ENCODE data around the gene TXNDC15.
"Not testable (repeated sequence)": the region's sequence is repeated elsewhere in the genome, so short reads cannot be mapped to it uniquely, and the experiment has no call there.

Gene TXNDC15

DNA sequence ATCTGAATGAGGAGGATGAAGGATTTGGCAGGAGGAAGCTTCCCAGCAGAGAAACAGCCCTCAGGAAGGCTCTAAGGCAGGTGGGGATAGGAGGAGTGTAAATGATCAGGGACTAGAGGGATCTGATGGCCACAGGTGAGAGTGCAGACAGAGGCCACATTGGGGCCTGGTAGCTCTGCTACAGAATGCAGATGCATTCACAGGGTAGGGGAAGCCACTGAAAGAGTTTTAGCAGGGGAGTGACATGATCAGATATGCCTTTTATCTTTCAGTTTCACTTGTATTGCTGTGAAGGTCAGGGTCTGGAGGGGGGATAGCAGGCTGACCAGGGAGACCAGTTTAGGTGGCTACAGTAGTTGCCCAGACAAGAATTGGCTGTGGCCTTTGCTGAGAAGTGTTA, 3.0 kb downstream of the TXNDC15 start:
- DNase-seq: no peak

DNA sequence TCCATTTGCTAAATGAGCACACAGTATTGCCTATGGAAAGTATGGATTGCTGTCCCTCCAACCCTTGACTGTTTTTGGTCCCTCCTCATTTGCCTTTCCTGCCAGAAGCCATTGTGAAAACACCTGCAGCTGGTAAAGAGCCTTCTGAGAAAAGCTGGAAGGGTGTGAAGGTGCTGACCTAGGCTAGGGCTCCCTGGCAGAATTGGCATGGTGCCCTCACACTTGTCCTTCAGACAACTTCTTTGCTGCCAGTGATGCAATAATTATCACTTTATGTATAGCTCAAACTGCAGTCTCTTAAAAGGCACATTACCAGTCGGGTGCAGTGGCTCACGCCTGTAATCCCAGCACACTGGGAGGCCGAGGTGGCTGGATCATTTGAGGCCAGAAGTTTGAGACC, 4.2 kb downstream of the TXNDC15 start:
- no peak for DNase-seq

DNA sequence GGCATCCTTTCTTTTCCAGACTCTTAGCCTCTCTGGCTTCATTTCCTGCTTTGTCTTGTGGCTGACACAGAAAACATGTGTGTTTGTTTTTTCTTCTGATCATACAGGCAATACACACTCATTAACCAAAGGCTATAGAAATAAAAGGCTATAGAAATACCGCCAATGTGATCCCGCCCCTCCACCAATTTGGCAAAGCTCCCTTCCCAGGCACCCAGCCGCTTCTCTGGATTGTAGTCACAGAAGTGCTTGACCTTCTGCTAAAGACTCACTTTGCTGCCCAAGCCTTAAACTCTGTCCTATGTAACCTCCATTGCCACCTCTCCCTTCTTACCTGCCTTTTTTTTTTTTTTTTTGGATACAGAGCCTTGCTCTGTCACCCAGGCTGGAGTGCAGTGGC, 5.3 kb downstream of the TXNDC15 start:
- no peak for DNase-seq

DNA sequence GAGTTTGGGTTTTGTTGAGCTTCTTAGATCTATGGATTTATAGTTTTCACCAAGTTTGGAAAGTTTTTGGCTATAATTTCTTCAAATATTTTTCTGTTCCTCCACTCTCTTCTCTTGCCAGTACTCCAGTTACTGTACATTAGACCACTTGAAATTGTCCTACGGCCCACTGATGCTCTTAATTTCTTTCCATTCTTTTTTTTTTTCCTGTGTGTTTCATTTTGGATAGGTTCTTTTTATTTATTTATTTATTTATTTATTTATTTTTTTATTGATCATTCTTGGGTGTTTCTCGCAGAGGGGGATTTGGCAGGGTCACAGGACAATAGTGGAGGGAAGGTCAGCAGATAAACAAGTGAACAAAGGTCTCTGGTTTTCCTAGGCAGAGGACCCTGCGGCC, 6.8 kb downstream of the TXNDC15 start:
- not testable (repeated sequence) for DNase-seq

DNA sequence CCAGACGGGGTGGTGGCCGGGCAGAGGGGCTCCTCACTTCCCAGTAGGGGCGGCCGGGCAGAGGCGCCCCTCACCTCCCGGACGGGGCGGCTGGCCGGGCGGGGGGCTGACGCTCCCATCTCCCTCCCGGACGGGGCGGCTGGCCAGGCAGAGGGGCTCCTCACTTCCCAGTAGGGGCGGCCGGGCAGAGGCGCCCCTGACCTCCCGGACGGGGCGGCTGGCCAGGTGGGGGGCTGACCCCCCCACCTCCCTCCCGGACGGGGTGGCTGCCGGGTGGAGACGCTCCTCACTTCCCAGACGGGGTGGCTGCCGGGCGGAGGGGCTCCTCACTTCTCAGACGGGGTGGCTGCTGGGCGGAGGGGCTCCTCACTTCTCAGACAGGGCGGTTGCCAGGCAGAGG, 7.5 kb downstream of the TXNDC15 start:
- not testable (repeated sequence) for DNase-seq

DNA sequence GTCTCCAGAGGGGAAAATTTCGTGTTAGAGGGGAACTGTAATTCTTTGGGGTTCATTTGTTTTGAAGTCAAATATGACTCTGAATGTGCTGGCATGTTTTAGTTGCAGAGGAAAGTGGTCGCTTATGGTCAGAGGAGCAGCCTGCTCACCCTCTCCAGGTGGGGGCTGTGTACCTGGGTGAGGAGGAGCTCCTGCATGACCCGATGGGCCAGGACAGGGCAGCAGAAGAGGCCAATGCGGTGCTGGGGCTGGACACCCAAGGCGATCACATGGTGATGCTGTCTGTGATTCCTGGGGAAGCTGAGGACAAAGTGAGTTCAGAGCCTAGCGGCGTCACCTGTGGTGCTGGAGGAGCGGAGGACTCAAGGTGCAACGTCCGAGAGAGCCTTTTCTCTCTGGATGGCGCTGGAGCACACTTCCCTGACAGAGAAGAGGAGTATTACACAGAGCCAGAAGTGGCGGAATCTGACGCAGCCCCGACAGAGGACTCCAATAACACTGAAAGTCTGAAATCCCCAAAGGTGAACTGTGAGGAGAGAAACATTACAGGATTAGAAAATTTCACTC, 13.5 kb downstream of the TXNDC15 start:
- DNase-seq: no peak

DNA sequence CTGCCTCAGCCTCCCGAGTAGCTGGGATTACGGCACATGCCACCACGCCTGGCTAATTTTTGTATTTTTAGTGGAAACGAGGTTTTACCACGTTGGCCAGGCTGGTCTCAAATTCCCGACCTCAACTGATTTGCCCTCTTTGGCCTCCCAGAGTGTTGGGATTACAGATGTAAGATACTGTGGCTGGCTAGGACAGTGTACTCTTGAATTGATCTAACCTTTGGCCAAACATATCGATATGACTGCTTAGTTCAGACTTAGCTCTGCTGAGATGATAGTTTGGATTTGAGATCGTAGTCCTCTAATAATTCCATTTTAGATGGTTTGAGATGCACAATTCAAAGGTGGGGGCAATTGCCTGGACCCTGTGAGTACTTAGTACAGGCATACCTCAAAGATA, 15.2 kb downstream of the TXNDC15 start:
- no peak for DNase-seq

DNA sequence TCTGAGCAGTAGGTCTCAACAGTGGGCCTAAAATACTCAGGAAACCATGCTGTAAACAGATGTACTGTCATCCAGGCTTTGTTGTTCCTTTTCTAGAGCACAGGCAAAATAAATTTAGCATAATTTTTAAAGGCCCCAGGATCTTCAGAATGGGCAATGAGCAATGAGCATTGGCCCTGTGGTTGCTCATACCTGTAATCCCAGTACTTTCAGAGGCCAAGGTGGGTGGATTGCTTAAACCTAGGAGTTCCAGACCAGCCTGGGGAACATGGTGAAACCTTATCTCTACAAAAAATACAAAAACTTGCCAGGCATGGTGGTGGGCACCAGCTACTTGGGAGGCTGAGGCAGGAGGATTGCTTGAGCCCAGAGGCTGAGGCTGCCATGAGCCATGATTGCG, 17.3 kb downstream of the TXNDC15 start:
- no peak for DNase-seq

DNA sequence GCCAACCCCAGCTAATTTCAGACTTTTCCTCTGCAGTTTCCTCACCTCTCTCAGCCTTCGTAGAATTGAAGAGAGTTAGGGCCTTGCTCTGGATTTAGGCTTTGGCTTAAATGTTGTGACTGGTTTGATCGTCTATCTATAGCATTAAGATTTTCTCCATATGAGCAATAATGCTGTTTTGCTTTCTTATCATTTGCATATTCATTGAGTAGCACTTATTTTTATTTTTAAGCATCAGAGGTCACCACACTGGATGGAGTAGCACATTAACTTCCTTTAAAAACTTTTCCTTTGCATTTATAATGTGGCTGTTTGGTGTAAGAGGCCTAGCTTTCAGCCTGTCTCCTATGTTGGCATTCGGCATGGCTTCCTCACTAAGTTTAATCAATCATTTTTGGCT, 18.1 kb downstream of the TXNDC15 start:
- DNase-seq: no peak

DNA sequence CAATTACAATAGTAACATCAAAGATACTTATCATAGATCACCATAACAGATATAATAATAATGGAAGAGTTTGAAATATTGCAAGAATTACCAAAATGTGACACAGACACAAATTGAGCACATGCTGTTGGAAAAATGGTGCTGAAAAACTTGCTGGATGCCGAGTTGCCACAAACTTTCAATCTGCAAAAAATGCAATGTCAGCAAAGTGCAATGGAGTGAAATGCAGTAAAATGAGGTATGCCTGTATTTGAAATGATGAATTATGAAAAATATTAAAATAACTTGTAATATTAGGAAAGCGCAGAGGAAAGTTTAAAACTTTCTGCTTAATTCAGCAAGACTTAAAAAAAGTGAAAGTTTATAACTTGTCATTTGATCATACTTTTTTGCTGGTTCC, 18.8 kb downstream of the TXNDC15 start:
- no peak for DNase-seq

DNA sequence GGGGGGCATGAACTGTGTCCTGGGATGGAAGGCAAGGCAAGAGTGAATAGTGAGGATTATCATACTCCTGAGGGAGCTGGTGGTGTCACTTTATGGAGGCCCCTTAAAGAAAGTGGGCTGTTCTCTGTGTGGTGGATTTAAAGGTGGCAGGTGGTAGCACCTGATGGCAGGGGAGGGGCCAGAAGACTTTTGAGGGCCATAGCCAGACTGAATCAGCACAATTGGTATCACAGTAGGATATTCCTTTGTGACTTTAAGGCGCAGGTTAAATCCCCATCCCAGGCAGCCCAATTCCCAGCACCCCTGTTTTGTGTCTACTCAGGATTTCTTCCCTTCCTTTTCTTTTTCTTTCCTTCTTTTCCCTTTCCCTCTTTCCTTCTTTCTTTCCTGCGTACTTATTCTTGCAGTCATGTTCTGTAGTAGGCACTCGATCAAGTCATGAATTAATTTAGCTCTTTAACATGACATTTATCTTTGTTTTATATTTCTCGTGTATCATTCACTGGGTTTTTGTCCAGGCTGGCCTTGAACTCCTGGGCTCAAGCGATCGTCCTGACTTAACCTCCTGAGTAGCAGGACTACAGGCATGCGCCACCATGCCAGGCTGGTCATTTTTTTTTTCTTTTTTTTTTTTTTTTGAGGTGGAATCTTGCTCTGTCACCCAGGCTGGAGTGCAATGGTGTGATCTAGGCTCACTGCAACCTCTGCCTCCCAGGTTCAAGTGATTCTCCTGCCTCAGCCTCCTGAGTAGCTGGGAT, 19.8 kb downstream of the TXNDC15 start:
- DNase-seq: no peak

DNA sequence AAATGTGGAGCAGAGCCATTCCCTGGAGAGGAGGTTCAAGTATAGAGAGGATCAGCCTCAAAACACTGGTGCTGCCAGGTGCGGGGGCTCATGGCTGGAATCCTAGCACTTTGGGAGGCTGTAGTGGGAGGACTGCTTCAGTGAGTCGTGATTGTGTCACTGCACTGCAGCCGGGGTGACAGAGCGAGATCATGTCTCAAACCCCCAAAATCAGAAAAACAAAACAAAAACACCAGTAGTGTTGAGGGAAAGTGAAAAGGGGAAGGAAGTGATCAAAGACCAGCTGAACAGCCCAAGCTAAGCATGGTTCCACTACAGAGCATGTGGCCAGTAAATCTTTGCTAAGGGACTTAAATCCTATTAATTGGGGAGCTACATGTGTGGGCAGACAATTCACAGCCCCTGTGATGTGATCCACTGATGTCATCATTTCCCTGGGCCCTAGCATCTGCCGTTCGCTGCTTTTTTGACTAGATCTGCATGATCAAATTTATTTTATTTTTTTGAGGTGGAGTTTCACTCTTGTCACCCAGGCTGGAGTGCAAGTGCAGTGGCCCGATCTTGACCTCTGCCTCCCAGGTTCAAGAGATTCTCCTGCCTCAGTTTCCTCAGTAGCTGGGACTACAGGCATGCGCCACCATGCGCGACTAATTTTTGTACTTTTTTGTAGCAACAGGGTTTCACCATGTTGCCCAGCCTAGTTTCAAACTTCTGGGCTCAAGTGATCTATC, 28.1 kb downstream of the TXNDC15 start:
- DNase-seq: peak in 4 of 56 donors; percentile 6 to 13 (median 12)

DNA sequence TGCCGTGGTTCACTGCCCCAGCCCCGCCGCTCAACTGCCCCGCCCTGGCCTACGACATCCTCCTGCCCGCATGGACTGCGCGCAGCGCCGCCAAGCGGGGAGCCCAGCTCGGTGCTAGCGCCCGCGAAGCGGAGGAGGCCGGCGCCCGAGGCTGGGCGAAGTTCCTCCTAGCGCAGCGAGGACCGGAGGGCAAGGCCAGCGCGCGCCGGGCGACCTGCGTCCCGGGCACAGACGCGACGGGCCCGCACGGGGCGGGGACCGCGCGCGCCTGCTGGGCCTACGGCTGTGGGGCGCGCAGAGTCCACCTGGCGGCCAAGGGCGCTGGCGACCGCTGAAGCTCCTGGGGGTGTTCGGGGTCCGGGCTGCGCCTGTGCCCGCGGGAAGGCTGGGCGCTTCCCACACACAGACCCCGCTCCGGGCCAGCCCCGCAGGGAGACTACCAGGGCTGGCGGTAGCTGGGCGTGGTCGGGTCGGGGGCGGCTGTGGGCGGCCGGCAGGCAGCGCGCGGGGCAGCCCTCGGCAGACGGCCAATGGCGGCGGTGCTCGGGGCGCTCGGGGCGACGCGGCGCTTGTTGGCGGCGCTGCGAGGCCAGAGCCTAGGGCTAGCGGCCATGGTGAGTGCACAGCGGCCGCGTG, 30.6 kb downstream of the TXNDC15 start, which contains the start of gene PCBD2:
TSS of gene PCBD2 (plus strand) at position 522 of the 636 bp plus-strand sequence. CDS start at position 531, 9 bp downstream.
- DNase-seq: peak in 55 of 56 donors; percentile 22 to 92 (median 79)

DNA sequence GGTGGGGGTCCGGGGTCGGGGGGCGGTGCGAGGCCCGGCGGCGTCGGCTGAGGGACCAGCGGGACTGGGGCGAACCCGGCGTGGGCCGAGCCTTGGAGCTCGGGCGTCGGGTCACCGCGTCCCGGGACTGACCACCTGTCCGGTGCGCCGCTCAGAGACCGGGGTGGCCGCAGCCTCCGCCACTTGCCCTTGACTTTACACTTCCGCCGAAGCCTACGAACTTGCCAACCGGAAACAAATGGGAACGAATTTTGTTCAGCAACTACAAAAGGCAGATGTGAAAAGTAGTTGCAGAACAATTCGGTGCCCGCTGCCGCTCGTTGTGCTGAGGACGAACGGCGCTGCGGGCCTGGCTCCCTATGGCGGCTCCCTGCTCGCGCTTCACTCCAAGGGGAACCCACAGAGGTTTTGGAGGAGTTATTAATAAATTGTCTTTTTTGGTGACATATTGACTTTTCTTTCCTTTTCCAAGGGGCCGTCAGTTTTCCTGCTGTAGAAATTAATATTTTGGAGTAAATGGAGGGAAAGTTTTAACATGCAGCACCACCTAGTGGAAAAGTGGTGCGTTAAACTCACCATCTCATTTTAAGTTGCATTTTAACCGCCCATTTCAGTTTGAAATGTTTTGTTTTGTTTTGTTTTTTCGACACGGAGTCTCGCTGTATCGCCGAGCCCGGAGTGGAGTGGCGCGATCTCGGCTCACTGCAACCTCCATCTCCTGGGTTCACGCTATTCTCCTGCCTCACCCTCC, 31.2 kb downstream of the TXNDC15 start:
- peak in 38 of 56 donors; percentile 26 to 85 (median 66) for DNase-seq

DNA sequence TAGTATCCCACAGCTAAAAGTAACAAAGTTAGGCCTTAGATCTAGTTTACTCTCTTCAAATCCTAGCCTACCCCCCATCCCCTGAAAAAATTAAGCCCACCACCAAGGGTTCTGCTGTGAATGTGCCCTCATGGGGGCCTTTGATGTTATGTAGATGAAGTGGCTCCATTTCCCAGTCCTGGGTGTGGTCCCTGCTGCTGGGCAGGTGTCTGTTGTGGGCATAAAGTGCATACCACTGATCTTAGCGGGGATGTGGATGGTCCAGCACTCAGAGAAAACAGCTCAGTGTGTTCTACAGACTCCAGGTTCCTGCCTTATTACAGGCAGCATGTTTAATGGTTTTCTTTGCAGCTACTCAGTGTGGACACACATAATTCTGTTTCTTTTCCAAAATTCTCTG, 32.6 kb downstream of the TXNDC15 start:
- DNase-seq: no peak

DNA sequence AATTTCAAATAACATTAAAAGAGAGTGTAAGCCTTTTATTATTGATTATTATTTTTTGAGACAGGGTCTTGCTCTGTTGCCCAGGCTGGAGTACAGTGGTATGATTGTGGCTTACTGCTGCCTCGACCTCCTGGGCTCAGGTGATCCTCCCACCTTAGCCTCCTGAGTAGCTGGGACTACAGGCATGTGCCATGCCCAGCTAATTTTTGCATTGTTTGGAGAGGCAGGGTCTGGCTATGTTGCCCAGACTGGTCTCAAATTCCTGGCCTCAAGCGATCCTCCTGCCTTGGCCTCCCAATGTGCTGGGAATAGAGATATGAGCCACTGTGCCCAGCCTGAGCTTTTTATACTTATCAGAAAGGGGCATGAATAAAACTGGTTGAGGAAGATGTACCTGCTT, 36.6 kb downstream of the TXNDC15 start:
- not testable (repeated sequence) for DNase-seq

DNA sequence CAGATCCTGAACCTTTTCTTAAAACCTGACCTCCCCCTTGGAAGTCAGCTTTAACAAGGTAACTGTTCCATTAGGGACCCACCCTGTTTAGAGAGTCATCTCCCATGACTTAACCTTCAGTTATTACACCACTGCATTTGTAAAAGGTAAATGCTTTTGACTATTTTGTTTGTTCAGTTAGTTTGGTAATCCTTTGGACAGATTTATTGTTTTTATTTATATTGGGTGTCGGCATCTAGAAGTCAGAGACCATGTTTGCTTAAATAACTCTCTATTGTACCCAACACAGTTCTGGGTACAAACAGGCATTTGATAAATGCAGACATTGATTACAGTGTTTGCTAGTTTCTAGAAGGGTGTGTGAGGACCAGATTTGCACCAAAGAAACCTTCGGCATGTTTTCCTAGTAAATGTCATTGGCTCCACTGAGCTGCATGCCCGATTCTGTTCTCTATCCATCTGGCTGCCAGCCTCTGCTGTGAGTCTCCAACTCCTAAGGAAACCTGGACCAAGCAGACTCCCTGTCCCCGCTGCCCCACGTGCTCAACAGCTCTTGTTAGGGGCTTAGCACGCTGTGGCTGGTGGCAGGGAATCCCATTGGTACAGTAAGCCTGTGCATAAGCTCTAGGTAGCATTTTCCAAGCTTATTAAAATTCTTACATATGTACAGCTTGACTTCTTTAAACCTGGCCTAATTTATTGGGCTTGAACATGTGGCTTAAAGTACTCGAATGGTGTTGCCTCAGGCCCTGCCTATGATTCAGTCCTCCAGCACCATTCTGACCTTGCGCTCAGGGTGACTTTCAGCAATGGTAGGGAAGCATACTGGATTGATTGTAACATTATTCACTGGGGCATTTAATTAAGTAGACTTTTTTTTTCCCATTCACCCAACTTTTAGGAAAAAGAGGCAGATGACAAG, 37.4 kb downstream of the TXNDC15 start:
- peak in 4 of 56 donors; percentile 5 to 26 (median 11) for DNase-seq

DNA sequence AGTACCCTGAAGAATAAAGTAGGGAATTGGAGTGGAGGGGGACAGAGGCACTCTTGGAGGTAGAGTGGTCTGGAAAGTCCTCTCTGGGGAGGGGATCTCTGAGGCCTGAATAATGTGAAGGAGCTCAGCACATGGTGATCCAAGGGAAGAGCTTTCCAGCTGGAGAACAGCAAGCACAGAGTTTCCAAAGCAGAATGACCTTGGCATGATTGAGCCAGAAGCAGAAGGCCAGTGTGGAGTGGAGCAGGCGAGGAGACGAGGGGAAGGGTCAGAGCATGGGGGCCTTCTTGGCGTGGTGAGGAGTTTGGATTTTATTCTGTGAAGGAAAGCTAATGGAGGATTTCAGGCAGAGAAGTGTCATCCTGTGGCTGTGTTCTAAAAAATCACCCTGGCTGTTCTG, 39.1 kb downstream of the TXNDC15 start:
- no peak for DNase-seq

DNA sequence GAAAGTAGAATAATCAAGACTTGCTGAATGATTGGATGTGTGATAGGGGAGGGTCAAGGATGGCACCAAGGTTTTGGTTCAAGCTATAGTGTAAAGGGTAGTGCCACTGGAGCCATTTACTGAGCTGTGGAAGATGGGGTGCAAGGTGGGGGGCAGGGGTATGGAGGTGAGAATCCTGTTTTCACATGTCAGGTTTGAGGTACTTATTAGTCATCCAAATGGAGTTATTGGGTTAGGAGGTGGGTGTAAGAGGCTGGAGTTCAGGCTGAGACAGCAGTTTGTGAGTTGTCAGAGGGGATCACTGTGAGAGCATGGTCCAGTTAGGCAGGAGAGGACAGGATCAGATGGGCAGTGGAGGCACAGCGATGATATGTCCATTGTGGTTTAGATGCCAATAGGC, 39.6 kb downstream of the TXNDC15 start:
- DNase-seq: no peak

Measured in nucleus accumbens (tissue), 56 donors.